GM19395 (cell line): ENCODE measurements around the gene ANXA7.
"Not testable (repeated sequence)": the region's sequence is repeated elsewhere in the genome, so short reads cannot be mapped to it uniquely, and the experiment has no call there.

Experiments used
- ATAC-seq: cut with Tn5 transposase; IDR thresholded peaks from one replicate; pipeline ENCODE4 v1.9.1; 2021; ENCODE audit warnings: mild to moderate bottlenecking, moderate library complexity; ENCODE audit not compliant: unreplicated experiment

ANXA7 gene

DNA sequence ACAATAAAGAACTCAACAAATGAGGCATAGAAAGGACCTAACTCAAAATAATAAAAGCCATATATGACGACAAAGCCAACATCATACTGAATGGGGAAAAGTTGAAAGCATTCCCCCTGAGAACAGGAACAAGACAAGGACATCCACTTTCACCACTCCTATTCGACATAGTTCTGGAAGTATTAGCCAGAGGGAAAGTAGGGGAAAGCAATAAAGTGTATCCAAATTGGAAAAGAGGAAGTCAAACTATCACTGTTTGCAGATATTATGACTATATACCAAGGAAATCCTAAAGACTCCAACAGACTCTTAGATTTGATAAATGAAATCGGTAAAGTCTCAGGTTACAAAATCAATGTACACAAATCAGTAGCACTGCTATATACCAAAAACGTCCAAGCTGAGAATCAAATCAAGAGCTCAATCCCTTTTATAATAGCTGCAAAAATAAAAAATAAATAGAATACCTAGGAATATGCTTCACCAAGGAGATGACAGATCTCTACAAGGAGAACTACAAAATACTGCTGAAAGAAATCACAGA is 4.8 kb downstream of the ANXA7 start:
- ATAC-seq = no peak

DNA sequence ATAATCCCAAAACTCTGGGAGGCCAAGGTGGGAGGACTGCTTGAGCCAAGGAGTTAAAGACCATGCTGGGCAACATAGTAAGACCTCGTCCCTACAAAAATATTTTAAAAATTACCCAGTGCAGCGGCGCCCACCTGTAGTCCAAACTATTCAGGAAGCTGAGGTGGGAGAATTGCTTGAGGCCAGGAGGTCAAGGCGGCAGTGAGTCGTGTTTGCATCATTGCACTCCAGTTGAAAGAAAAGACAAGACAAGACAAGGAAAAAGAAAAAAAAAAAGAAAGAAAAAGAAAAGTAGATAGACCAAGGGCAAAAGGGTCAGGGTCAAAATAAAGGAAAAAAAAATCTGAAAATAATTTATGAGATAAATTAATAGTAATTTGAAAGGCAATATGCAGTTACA is 5.8 kb downstream of the ANXA7 start:
- ATAC-seq = no peak

GRCh38 chr10:73407495-73407894 is 6.4 kb downstream of the ANXA7 start:
- ATAC-seq = no peak

DNA sequence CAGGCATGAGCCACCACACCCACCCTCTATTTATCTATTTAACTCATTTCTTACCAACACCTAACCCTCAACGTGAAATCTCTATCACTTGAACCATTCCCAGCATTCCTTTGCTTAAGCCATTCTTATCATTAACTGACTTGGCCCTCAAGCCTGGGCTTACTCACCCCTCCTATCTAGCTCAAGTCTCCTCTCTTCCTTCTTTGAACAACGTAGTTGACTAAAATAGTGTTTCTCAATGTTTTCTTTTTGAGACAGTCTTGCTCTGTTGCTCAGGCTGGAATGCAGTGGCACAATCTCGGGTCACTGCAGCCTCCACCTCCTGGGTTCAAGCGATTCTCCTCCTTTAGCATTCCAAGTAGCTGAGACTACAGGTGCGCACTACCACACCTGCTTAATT is 7.0 kb downstream of the ANXA7 start:
- no peak for ATAC-seq

- no peak for ATAC-seq
These were observed 8.3 kb downstream of the ANXA7 start for GRCh38 chr10:73405556-73405955.

- ATAC-seq = no peak
These were observed 9.2 kb downstream of the ANXA7 start for GRCh38 chr10:73404690-73405089.

GRCh38 chr10:73401636-73402035 is 12.2 kb downstream of the ANXA7 start:
- no peak for ATAC-seq

- ATAC-seq = no peak
These were observed 14.8 kb downstream of the ANXA7 start for GRCh38 chr10:73399063-73399462.

DNA sequence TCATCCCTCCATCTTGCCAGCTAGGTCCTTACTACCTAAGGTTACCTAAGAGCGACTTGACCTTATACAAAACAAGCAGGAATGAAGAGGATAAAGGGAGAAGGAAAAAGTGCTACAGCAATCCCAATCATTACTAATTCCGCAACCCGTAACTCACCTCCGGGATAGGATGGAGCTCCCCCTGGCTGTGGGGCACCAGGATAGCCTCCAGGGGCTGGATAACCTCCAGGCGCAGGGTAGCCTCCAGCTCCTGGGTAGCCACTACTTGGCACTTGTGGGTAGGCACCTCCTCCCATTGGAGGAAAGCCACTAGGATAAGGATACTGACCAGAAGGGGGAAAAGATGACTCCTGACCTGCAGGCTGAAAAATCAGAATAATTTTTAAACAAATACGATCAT is 15.8 kb downstream of the ANXA7 start:
- no peak for ATAC-seq

- ATAC-seq = not testable (repeated sequence)
These were observed 19.5 kb downstream of the ANXA7 start for GRCh38 chr10:73394325-73394724.

DNA sequence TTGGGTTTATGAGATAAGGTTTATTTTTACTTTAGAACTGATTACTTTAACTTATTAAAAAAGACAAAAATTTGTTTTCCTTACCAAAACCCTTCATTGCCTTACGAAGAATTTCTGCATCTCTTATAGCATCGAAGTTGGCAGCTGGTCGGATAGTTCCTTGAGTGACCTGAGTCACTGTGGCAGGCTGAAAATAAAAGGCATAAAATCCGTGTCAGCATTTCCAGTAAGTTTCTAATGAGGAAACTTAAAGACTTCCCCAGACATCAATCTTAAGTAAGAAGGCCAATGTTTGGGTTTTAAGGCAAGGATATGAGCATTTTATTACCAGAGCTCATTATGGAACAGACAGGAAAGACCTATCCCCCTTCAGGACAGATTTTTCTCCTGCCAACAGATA is 25.6 kb downstream of the ANXA7 start:
- no peak for ATAC-seq

GRCh38 chr10:73386583-73386982 is 27.3 kb downstream of the ANXA7 start:
- no peak for ATAC-seq

DNA sequence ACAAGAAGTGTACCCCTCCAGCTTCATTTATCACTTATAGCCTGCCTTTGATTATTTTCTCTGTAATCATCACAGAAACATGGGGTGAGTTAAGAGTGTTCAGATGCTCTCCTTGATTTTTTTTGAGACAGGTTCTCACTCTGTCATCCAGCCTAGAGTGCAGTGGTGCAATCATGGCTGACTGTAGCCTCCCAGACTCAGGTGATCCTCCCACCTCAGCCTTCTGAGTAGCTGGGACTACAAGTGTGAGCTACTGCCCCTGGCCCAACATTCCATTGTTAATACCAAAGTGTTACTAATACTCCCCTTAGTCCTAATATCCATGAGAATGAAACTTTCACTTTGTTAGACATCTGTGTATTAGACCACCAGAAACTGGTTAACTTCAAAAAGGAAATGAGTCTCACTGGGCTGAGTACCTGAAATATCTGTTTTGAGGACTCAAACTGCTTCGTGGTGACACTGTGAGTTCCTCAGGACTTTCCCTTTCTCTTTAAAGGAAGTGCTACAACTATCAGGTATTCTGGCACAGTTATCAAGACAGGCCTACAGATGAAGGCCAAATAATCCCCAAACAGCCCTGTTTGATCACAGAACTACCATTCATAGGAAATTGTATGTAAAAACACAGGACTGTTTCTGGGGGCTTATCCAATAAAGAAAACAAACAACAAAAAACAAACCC is 34.7 kb downstream of the ANXA7 start:
- ATAC-seq = peak; percentile 53

DNA sequence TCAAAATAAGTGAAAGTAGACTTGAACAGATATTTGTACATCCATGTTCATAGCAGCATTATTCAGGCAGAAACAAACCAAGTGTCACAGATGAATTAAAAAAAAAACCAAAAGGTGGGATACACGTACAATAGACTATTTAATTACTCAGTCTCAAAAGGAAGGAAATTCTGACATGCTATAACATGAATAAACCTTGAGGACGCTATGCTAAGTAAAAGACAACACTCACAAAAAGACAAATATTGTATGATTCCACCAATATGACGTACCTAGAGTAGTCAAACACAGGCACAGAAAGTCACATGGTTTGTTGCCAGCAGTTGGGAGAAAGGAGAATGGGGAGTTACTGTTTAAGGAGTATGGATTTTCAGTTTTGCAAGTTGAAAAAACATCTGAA is 37.2 kb downstream of the ANXA7 start:
- ATAC-seq = no peak

- ATAC-seq = no peak
These were observed 45.6 kb downstream of the ANXA7 start for GRCh38 chr10:73368238-73368637.

DNA sequence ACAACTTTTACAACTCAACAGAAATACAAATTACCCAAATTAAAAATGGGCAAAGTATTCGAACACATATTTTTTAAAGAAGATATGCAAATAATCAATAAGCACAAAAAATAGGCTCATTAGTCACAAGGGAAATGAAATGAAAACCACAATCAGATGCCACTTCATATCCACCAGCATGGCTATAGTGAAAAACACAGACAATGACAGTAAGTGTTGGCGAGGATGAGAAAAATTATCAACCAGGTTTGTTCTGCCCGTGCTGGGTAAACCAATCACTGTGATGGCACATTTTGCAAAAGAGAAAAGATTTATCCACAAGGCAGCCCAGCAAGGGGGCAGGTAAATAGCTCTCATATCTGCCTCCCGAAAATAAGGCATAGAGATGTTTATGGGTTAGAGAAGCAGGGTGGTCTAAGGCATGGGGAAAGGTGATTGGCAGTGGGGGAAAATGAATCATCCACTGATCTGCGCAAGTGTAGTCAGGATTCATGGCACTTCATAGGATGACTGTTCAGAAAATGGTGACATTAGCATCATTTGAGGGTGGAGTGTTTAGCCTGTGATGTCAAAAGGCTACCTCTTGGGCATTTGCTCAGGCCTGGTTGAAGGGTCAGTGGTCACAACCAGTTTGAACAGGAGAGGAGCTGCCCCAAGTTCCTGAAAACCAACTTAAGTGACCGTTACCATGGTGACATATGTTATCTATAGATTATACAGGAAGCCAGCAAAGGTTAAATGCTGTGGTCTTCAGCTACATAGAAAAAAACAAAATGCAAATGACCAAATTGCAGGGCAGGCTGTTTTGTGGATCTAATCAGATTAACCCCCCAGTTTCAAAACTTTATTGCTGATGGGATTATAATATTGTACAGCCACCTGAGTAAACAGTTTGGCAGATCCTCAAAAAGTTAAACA is 47.2 kb downstream of the ANXA7 start:
- no peak for ATAC-seq

DNA sequence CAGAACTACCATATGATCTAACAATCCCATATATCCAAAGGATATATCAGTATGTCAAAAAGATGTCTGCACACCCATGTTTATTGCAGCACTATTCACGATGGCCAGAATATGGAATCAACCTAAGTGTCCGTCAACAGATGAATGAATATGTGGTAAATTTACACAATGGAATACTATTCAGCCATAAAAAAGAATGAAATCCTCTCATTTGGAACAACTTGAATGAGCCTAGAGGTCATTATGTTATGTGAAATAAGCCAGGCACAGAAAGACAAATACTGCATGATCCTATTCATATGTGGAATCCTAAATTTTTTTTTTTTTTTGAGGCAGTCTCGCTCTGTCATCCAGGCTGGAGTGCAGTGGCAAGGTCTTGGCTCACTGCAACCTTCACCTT is 48.9 kb downstream of the ANXA7 start:
- ATAC-seq = no peak

DNA sequence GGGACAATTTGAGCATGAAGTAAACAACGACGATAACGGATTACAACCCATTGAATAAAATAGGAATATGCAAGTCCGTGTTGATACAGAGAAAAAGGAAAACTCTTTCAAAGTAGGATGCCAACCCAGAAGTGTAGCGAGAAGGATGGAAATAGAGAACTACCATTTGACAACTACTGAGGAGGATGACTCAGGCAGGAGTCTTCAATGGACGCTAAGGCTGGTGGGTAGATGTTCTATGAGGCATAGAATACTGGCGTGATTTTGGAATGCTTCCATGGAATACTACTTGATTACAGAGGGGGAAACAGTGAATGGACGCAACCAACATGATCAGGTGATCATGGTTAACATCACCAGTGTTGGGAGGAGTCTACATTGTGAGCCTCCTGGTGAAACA is 54.4 kb downstream of the ANXA7 start:
- ATAC-seq = no peak

DNA sequence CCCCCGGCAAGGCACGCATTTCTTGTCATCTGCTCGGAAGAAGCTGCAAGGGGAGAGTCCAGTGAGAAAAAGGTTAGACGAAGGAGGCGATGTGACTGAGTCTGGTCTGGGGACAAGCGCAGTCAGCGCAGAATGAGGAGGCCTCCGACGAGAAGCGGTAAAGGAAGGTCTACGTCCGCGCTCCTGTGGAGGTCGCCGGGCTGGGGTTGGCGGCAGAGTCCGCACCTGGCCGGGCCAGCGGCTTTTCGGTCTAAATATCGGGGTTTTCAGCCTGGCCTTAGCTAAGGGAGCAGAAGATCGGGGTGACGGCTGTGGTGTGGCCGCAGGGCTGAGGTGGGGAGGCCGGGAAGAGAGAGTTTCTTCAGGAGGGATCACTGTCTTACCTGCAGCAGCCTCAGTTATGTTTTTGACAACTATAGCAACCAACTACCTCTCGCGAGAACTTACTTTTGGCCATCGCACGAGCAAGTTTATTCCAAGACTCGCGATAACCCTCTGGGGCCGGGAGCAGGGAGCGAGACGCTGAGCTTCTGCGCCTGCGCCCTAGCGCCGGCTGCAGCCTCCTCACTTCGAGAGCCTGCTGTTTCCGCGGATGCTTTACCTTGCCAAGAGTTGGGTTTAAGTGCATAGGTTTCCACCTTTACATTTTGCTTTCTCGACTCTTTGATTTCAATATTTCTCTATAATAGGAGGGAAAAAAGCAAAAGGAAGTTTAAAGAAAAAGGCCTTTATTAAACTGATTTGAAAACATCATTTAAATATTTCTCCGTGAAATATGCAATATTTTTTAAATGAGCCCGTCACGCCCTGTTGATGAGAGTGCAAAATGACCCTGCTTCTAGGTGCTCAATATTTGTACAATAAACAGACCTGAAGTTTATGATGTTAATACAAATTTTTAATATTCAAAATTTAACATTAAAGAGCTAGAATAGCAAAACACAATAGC is 55.3 kb downstream of the ANXA7 start, which contains the start of gene CFAP70:
CFAP70 (minus strand) TSS at position 534 of the 949 bp plus-strand sequence. CDS start 4,068 bp downstream, outside the sequence.
- ATAC-seq = peak; percentile 96

DNA sequence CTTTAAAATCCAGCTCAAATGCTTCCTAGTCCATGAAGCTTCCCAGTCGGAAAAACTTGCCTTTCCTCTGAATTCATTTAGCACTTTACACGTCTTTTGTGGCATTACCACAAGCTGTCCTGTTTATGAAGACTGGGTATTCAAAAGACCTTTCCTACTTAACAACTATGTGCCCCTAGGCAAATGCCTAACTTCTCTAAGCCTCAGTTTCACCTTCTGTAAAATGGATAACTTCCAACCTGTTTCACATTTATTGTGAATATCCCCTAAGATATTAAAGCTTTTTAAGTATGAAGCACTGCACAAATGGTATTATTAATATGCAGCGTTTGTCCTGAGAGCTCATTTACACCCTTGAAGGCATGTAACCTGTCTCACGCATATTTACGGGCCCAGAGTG is 56.0 kb downstream of the ANXA7 start:
- no peak for ATAC-seq

DNA sequence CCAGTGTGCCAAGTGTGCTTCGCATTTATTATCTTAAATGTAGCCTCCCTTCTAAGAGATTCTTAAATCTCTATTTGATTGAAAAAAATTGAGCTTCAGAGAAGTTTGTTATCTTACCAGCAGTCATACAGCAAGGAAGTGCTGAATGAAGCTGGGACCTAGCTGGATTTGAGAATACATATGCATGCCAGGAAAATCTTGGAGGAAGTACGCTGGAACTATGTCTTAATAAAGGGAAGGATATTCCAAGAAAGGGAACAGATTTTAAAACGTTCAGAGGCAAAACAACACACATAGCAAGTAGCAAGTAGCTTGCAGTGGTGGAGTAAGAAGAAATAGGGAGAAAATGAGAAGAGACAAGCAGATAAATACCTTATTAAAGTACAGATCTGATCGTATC is 56.7 kb downstream of the ANXA7 start:
- ATAC-seq = no peak
